ENCODE results near the gene CFD.
"Not testable (repeated sequence)": the region's sequence is repeated elsewhere in the genome, so short reads cannot be mapped to it uniquely, and the experiment has no call there.

The CFD gene

DNA sequence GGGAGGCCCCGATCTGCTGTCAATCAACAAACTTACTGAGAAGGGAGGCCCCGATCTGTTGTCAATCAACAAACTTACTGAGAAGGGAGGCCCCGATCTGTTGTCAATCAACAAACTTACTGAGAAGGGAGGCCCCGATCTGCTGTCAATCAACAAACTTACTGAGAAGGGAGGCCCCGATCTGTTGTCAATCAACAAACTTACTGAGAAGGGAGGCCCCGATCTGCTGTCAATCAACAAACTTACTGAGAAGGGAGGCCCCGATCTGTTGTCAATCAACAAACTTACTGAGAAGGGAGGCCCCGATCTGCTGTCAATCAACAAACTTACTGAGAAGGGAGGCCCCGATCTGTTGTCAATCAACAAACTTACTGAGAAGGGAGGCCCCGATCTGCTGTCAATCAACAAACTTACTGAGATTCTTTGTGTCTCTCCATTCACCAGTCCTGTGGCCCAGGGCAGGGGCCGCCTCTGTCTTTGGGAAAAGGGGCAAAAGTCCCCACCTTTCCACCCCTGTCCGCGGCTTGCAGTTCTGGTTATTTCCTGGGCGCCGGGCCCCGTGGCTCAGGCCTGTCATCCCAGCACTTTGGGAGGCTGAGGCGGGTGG lies 5.7 kb upstream of the CFD start:
- DNase-seq, result not testable (repeated sequence)

DNA sequence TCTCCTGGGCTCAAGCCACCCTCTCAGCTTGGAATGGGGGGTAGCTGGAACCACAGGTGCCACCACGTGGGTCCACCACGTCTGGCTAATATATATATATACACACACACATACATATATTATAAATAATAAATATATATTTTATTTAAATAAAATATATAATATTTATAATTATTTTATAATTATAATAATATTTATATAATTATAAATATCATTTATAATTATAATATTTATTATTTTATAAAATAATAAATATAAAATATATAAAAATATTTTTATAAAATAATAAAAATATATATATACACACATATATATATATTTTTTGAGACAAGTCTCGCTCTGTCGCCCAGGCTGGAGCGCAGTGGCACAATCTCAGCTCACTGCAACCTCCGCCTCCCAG lies 4.9 kb upstream of the CFD start:
- no peak for DNase-seq

DNA sequence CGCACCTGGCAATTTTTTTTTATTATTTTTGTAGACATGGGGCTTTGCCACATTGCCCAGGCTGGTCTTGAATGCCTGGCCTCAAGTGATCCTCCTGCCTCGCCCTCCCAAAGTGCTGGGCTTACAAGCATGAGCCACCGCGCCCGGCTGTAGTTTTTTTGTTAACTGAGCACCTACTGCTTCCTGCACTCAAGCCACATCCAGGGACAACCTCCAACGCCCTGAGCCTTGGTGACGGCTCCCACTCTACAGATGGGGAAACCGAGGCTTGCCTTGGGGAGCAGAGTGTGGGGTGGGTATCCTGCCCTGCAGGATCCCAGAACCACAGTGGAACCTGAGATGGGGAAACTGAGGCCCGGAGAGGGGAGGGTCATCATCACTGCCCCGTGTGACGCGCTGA lies 4.3 kb upstream of the CFD start:
- DNase-seq, result no peak

- DNase-seq, result no peak
Observed at GRCh38 chr19:855566-856120, 3.8 kb upstream of the CFD start.

GRCh38 chr19:858284-858683 lies 1.2 kb upstream of the CFD start:
- no peak for DNase-seq

DNA sequence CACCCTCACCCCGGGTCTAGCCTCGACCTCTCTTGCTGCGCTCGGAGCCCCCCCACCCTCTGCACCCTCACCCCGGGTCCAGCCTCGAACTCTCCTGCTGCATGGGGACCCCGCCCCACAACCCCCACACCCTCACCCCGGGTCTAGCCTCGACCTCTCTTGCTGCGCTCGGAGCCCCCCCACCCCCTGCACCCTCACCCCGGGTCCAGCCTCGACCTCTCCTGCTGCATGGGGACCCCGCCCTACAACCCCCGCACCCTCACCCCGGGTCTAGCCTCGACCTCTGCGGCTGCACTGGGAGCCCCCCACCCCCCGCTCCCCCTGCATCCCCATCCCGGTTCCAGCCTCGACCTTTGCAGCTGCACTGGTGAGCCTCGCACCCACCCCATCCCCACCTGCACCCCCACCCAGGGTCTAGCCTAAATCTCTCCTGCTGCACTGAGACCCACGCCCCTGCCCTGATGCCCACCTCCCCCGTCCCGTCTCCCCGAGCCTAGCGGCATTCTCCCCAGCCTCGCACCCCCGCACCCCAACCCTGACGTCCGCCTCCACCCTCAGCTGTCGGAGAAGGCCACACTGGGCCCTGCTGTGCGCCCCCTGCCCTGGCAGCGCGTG lies 1.8 kb downstream of the CFD start:
- no peak for DNase-seq

GRCh38 chr19:861756-862580 lies 2.5 kb downstream of the CFD start:
- no peak for DNase-seq

- DNase-seq, result no peak
Observed at GRCh38 chr19:862581-863314, 3.3 kb downstream of the CFD start.

- DNase-seq, result no peak
Observed at GRCh38 chr19:863315-863620, 3.8 kb downstream of the CFD start.

- no peak for DNase-seq
Observed at GRCh38 chr19:866769-867300, 7.4 kb downstream of the CFD start.

- DNase-seq, result no peak
Observed at GRCh38 chr19:867301-867793, 7.9 kb downstream of the CFD start.

DNA sequence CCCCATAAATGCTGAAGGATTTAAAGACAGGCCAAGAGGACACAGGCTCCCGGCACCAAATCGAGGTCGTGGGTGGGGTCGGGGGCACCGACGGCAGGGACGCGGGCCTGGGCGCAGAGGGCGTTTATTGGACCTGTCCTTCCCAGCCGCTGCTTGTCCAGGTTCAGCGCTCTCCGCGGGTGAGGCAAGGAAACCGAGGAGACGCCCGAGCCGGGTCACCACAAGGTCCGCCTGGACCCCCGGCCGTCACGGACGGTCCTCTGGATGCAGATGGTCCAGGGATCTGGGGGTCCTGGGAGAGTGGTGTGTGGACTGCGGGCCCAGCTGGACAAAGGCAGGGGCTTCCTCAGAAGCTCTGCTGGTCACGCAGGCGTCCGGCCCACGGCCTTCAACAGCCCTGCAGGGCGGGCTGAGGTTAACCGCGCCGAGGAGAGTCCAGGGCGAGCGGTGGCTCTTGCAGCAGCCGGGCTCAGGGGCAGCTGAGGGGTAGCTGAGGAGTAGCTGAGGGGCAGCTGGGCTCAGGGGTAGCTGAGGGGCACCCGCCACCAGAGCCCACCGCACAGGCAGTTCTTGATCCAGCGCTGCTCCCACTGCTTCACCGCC lies 8.5 kb downstream of the CFD start:
- no peak for DNase-seq

DNA sequence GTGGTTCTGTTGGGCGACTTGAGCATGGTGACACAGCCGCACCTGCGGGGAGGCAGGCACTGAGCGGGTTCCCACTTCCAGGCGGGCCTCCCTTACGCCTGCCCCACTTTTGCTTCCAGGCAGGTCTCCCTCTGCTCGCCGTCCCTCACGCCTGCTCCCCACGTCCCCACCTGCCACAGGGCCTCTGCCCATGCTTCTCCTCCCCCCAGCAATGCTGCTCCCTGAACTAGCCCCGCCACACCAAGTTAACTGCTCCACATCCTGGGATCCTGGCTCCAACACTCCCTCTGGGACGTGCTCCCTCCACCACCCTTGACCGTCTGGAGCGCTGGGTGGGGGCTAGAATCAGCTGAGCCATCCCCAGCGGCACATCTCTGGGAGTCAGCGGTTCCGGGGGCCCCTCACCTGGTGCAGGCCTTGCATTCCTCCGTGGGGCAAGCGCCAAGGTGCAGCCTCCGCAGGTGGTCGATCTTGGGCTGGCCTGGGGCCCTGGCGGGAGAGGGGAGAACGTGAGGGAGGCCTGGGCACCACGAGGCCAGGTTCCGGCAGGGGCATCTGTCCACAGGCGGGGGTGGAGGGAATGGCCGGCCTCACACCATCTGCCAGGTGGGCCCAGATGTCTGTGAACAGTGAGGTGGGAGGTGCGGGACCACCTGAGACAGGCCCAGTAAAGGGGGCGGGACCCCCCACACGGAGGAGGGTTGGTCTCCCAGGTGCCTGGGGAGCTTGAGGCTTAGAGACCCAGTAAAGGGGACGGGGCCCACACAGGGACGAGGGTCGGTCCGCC lies 9.2 kb downstream of the CFD start:
- DNase-seq, result no peak

DNA sequence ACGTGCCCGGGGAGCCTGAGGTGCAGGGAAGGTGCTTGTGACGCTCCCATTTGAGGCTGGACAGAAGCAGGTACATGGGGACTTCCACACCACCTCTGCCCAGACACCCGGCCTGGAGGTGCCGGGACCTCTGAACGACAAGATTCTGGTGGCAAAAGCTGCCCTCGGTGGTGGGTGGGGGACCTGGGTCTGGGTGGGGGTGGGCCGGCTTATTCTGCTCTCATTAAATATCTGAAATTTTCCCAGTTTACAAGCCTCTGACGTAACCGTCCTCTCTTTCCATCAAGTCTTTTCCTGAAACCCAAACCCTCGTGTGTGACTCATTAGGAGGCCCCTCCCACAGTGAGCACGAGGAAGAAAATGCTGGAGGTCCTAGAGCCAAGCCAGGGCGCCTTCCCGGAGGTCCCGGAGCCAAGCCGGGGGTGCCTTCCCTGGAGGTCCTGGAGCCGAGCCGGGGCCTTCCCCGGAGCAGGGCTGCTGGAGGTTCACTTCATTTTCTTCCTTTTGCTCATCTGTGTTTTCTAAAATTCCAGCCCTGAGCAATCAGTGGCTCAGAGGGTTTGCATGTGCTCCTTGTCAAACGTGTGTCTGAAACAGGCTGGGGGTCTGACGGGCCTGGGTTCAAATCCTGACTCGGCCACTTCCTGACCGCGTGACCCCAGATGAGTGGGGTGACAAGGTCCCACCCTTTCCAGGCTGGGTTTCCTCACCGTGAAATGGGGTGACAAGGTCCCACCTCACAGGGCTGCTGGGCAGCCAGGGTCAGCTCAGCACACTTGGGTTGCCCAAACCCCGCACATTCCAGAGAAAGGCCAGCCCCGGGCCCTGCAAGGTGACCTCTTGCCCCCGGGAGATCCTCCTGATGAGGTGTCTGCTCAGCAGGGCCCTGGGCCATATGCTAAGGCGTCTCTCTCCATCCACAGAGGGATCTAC lies 10.0 kb downstream of the CFD start:
- DNase-seq, result no peak

DNA sequence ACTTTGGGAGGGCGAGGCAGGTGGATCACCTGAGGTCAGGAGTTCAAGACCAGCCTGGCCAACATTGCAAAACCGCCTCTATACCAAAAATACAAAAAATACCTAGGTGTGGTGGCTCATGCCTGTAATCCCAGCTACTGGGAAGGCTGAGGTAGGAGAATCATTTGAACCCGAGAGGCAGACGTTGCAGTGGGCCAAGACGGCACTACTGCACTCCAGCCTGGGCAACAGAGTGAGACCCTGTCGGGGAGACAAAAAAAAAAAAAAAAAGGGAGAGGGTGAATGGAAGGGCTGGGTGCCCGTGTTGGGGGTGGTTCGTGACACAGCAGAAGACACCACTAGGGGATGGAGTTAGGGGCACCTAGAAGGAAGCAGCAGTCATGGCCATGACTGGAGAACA lies 10.8 kb downstream of the CFD start:
- DNase-seq, result no peak

GRCh38 chr19:870963-871401 lies 11.5 kb downstream of the CFD start:
- DNase-seq, result no peak

DNA sequence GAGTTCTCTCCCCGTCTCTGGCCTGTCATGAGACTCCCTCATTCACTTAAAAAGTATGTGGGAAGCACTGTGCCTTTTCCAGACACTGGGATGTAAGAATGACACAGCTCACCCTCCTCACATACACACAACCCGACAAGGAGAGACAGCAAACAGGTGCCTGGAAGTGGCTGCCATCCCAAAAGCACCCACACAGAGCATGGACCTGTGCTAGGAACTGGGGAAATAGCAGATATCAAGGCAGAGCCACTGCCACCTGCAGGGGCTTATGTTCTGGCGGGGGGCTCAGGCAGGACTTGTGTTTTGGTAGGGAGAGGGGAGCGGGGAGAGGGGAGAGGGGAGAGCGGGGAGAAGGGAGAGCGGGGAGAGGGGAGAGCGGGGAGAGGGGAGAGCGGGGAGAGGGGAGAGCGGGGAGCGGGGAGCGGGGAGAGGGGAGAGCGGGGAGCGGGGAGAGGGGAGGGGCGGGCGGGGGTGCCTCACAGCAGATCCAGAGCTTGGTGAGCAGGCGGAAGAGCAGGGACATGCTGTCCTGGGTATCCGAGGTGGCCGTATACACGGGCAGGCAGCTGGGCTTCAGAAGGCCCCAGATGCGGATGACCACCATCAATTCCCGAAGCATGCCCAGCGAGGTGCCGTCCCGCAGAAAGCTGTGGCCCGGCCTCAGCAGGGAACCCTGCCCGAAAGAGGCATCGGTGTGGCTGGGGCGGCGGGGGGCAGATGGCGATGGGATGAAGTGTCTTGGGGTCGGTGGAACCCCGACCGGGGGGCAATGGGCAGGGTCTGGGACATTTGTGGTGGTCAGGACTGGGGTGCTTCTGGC lies 12.2 kb downstream of the CFD start:
- DNase-seq, result no peak

- no peak for DNase-seq
Observed at GRCh38 chr19:872266-872951, 12.9 kb downstream of the CFD start.

DNA sequence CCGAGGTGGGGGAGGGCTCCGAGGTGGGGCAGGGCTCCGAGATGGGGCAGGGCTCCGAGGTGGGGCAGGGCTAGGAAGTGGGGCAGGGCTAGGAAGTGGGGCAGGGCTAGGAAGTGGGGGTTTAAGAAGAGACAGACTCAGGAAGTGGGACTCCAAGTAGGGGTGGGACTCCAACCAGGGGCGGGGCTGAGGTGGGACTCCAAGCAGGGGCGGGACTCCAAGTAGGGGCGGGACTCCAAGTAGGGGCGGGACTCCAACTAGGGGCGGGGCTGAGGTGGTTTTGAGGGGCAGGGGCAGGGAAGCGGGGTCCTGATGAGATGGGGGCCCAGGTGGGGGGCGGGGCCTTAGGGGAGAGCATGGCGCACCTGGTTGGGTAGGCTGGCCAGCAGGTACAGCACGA lies 13.6 kb downstream of the CFD start:
- DNase-seq, result no peak

Measured in NCI-H510A (cell line).